ENCODE measurements around the gene ACBD6.

GRCh38 chr1:180291004-180291403 is 211.4 kb downstream of the ACBD6 start:
- TF ChIP-seq CTCF (IDR thresholded peaks at IDR 0.05), result no peak
- TF ChIP-seq POLR2A (IDR thresholded peaks at IDR 0.05), result no peak

Data from breast epithelium (tissue), 3 donors.